Left ventricle myocardium inferior (tissue), 1 donor: ENCODE measurements around the gene OPA3. TPM values are rescaled to one million over a fixed set of nuclear protein-coding genes. Genes with fewer than 3 reads are reported as not detected.

Source experiments
- DNase-seq: peaks from one replicate; pipeline ENCODE4 v3.0.0-alpha.2; 2020
- H3K27ac ChIP-seq: fragments of 200-600 bp; replicated peaks from 2 replicates; pipeline ENCODE4 v1.8.0; 2021
- H3K27me3 ChIP-seq: fragments of 200-600 bp; 2 replicates; pipeline ENCODE4 v1.8.0; 2021; ENCODE audit warnings: low read depth
- H3K36me3 ChIP-seq: fragments of 200-600 bp; 2 replicates; pipeline ENCODE4 v1.8.0; 2021
- H3K4me1 ChIP-seq: fragments of 200-600 bp; 2 replicates; pipeline ENCODE4 v1.8.0; 2021
- H3K4me3 ChIP-seq: fragments of 200-600 bp; 2 replicates; pipeline ENCODE4 v1.8.0; 2021; ENCODE audit warnings: mild to moderate bottlenecking, moderate library complexity
- H3K9me3 ChIP-seq: fragments of 200-600 bp; replicated peaks from 2 replicates; pipeline ENCODE4 v1.8.0; 2021
- intact Hi-C: fragments of 100-400 bp; cut with micrococcal nuclease; formaldehyde crosslinking; loops from one replicate; pipeline ENCODE4 v1.11.0; 2022
- total RNA-seq: library from RNA; stranded (reverse); fragmentation: NEBNext Ultra II Directional; extraction: Animal tissue kit (Norgen Biotek cat#: 25700); gene quantifications from one replicate; pipeline ENCODE4 v1.2.1, GENCODE V29; 2021
- TF ChIP-seq, protein P1 (sequence below): fragments of 200-600 bp; IDR thresholded peaks from 2 replicates; pipeline ENCODE4 v1.8.0; 2021; ENCODE audit warnings: antibody characterized with exemption, mild to moderate bottlenecking, borderline replicate concordance
- donor health status: DM: no; HTN: yes; CAD: no; lungs with severe emphysema.

Gene OPA3
- total RNA-seq, 1 donor from 2014 or later: 25.3 TPM

DNA sequence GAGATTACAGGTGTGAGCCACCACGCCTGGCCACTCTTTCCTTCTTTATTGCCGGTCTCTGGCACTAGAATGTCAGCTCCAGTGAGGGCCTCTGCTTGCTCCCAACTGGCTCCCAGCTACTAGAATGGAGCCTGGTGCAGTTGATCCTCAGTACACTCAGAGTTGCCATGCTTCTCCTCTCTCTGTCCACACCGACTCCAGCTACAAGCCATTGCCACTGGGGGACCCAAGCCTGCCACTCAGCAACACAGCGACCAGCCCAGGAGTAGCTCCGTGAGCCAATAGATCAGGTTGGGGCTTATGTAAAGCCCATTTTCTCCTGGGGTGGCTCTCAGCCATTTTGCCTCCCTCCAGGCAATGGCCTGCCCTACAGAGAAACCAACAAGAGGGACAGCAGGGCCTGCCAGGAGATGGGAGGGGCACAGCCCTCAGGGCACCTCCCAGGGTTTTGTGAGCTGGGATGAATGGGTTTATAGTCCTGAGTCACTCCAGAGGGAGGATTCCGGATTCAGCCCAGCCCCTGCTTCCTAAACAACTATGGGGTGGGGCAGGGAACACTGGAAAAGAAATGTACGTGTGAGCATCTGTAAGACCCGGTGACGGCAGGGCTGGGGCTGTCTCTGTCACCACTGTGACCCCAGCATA lies 36.5 kb downstream of the OPA3 start:
- H3K27ac ChIP-seq: peak overlapping the region; percentile 18
- H3K27me3 ChIP-seq: no peaks in the 10 kb centered on the region
- H3K9me3 ChIP-seq: no peaks in the 10 kb centered on the region
- H3K4me1 ChIP-seq: peaks cover 10% of the 10 kb centered on the region
- intact Hi-C loops: no loop called here
- H3K4me3 ChIP-seq: no peak overlapping the region
- H3K36me3 ChIP-seq: peaks cover 6% of the 10 kb centered on the region
- DNase-seq: no peak
- TF ChIP-seq, protein P1, sequence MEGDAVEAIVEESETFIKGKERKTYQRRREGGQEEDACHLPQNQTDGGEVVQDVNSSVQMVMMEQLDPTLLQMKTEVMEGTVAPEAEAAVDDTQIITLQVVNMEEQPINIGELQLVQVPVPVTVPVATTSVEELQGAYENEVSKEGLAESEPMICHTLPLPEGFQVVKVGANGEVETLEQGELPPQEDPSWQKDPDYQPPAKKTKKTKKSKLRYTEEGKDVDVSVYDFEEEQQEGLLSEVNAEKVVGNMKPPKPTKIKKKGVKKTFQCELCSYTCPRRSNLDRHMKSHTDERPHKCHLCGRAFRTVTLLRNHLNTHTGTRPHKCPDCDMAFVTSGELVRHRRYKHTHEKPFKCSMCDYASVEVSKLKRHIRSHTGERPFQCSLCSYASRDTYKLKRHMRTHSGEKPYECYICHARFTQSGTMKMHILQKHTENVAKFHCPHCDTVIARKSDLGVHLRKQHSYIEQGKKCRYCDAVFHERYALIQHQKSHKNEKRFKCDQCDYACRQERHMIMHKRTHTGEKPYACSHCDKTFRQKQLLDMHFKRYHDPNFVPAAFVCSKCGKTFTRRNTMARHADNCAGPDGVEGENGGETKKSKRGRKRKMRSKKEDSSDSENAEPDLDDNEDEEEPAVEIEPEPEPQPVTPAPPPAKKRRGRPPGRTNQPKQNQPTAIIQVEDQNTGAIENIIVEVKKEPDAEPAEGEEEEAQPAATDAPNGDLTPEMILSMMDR: no peak

GRCh38 chr19:45547211-45547770 lies 37.3 kb downstream of the OPA3 start:
- no peaks in the 10 kb centered on the region for H3K27me3 ChIP-seq
- intact Hi-C loops: no loop called here
- TF ChIP-seq, protein P1: no peak
- H3K4me3 ChIP-seq: no peak overlapping the region
- no peaks in the 10 kb centered on the region for H3K9me3 ChIP-seq
- H3K4me1 ChIP-seq: peaks cover 10% of the 10 kb centered on the region
- H3K27ac ChIP-seq: no peak overlapping the region
- DNase-seq: no peak
- no peaks in the 10 kb centered on the region for H3K36me3 ChIP-seq

DNA sequence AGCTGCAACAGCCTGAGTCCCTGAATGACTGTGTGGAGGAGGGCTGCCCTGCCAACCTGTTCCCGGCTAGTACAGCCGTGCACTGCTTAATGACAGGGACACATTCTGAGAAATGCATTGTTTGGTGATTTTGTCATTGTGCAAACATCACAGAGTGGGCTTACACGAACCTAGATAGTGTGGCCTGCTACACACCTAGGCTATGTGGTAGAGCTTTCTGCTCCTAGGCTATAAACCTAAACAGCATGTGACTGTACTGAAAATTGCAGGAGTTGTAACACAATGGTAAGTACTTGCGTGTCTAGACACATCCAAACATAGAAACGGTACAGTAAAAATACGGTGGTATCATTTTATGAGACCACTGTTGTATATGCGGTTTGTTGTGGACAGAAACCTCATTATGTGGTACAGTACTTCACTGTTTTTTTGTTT lies 42.4 kb downstream of the OPA3 start:
- no peak for DNase-seq
- Histone ChIP-seq H3K4me1 (no peaks in the 10 kb centered on the region), H3K4me3 (no peak overlapping the region), H3K27ac (no peak overlapping the region), H3K9me3 (no peaks in the 10 kb centered on the region), H3K36me3 (no peaks in the 10 kb centered on the region), H3K27me3 (no peaks in the 10 kb centered on the region)
- TF ChIP-seq, protein P1: no peak
- intact Hi-C loops: no loop called here

DNA sequence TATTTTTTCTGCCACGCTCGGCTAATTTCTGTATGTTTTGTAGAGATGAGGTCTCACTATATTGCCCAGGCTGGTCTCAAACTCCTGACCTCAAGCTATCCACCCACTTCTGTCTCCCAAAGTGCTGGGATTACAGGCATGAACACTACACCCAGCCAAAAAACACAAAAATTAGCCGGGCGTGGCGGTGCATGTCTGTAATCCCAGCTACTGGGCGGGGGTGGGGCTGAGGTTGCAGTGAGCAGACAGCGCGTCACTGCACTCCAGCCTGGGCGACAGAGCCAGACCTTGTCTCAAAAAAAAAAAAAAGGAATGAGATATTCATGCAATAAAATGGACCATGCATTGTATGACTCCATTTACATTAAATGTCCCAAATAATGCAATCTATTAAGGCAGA lies 45.1 kb downstream of the OPA3 start:
- no peaks in the 10 kb centered on the region for H3K4me1 ChIP-seq
- no peak overlapping the region for H3K4me3 ChIP-seq
- intact Hi-C loops: no loop called here
- TF ChIP-seq, protein P1: no peak
- H3K36me3 ChIP-seq: no peaks in the 10 kb centered on the region
- H3K9me3 ChIP-seq: no peaks in the 10 kb centered on the region
- DNase-seq: no peak
- no peaks in the 10 kb centered on the region for H3K27me3 ChIP-seq
- H3K27ac ChIP-seq: no peak overlapping the region

GRCh38 chr19:45531349-45531748 lies 53.3 kb downstream of the OPA3 start:
- intact Hi-C loops: no loop called here
- Histone ChIP-seq H3K4me3 (no peak overlapping the region), H3K27ac (no peak overlapping the region), H3K9me3 (peaks cover 5% of the 10 kb centered on the region), H3K36me3 (peaks cover 7% of the 10 kb centered on the region), H3K4me1 (peaks cover 22% of the 10 kb centered on the region), H3K27me3 (peaks cover 5% of the 10 kb centered on the region)
- TF ChIP-seq, protein P1: no peak
- DNase-seq: no peak
